EL (cell line): ENCODE data around the gene INPP4A.

Experiments used
- DNase-seq: peaks from one replicate; pipeline ENCODE4 v3.0.0-alpha.2; 2016

Gene INPP4A

DNA sequence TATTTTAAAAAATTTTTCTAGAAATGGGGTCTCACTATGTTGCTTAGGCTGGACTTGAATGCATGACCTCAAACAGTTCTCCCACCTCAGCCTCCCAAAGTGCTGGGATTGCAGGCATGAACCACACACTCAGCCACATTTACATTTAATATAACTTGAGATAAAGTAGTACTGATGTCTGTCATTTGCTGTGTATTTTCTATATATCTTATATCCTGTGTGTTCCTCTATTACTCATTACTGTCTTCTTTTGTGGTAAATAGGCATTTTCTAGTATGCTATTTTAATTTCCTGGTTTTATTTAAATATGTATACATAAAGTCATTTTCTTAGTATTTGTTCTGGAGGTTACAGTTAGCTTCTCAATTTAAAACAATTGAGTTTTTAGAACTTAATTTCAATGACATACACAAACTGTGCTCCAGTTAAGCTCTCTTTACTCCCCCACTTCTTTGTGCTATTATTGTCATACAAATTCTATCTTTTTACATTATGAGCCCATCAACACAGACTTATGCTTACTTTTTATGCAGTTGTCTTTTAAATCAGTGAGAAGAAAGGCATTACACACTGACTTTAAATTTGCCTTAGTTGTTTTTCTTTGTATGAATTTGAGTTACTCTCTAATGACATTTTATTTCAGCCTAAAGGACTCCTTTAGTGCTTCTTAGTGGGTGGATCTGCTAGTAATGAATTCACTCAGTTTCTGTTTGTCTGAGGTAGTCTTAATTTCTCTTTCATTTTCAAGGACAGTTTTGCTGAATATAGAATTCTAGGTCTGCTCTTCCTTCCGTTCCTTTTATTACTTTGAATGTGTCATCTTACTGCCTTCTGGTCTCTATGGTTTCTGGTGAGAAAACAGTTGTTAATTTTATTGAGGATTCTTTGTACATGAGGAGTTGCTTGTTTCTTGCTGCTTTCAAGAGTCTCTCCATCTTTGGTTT lies 6.2 kb upstream of the INPP4A start:
- DNase-seq: no peak

- DNase-seq: no peak
These were observed 2.8 kb upstream of the INPP4A start for GRCh38 chr2:98441706-98442450.

- DNase-seq: no peak
These were observed 2.2 kb upstream of the INPP4A start for GRCh38 chr2:98442488-98442887.

- DNase-seq: peak; percentile 23
These were observed 572 bp downstream of the INPP4A start for GRCh38 chr2:98445177-98445682.

GRCh38 chr2:98445683-98446581 lies 1.3 kb downstream of the INPP4A start:
- peak; percentile 14 for DNase-seq

DNA sequence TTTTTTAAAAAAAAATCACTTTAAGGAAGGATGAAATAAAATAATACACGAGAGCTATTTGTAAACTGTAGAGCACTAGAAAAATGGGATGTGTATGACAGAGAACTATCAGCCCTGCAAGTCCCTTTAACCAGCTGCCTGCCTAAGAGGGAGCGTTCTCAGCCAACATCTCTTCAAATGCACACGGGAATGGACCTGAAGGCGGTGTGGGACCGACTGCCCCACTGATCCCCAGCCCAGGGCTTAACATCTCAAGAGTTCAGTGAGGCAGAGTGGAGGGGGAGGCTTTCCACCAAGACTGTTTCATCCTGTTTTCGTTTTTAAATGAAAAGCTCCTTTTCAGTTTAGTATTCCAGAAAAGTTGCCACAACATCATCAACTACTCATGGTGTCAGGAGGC lies 2.2 kb downstream of the INPP4A start:
- no peak for DNase-seq

DNA sequence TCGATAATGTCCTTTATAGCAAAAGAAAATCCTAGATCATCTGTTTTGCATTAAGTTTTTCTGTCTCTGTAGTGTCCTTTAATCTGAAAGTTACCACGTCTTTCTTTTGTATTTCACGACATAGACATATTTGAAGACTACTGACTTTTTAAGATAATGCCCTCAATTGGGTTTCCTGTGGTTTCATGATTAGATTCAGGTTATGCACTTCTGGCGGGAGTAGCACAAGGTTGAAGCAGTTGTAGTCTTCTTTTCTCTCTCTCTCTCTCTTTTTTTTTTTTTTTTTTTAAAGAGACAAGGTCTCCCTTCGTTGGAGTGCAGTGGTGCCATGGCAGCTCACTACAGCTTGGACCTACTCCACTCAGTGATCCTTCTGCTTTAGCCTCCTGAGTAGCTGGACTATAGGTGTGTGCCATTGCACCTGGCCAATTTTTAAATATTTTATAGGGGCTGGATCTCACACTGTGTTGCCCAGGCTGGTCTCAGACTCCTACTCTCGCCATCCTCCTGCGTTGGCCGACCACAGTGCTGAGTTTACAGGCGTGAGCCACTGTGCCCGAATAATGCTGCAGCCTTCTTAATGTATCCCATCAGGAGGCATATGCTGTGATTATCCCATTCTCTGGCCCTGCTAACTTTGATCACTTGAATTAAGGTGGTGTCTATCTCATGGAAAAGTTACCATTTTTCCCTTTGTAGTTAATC lies 3.9 kb downstream of the INPP4A start:
- no peak for DNase-seq

- DNase-seq: no peak
These were observed 7.9 kb downstream of the INPP4A start for GRCh38 chr2:98452396-98453027.

DNA sequence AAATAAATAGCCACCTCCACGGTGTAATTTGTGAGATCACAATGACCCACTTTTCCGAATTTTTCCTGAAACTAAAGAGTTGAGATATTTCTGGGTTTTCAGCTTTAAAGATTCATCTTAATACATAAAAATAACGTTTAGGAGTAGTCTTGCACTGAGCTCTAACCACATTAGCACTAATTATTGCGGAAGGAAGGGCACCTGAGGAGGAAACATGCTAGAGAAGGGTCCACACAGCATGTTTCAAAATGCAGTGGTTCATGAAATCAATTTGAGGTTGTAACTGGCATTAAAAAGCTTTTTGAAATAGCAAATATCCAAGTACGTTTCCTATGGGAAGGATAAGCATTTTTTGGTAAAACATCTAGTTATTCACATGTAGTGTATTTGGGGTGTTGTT lies 8.4 kb downstream of the INPP4A start:
- DNase-seq: no peak

- no peak for DNase-seq
These were observed 8.9 kb downstream of the INPP4A start for GRCh38 chr2:98453531-98453930.

- no peak for DNase-seq
These were observed 9.4 kb downstream of the INPP4A start for GRCh38 chr2:98454073-98454472.

- DNase-seq: peak; percentile 47
These were observed 10.0 kb downstream of the INPP4A start for GRCh38 chr2:98454500-98455235.

- DNase-seq: peak; percentile 26
These were observed 10.9 kb downstream of the INPP4A start for GRCh38 chr2:98455494-98455976.

GRCh38 chr2:98457045-98457696 lies 12.5 kb downstream of the INPP4A start:
- peak; percentile 83 for DNase-seq

GRCh38 chr2:98458207-98458606 lies 13.5 kb downstream of the INPP4A start:
- no peak for DNase-seq

DNA sequence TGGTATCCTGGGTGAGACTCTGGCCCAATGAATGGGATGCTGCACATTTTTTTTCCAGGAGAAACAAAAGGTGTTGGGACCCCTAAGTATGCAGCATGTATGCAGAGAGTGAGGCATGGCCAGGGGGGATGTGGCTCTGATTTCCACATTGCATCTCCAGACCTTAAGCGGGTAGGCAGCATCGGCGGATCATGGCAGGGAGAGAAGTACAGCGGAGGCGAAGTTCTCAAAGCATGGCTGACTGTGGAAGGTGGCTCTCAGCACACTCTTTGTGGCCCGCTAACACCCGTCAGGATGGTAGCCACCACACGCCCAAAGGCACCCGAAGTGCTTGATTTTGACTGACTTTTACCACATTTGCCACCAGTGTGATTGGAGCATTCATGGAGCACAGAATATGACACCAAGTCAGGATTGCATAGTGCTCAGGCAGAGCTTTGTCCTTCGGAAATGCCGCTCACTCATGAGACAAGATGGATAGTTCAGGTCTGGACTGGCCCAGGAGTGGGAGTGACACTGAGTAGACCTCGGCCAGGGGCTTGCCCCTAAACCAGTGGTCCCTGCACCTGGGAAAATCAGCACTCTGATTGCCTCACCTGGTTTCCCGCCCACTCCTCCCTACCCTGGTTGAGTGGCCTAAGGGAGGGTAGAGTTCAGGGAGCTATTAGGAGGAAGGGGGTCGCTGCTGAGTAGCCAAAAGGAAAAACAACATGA lies 14.2 kb downstream of the INPP4A start:
- DNase-seq: no peak

GRCh38 chr2:98459496-98460175 lies 15.0 kb downstream of the INPP4A start:
- no peak for DNase-seq

DNA sequence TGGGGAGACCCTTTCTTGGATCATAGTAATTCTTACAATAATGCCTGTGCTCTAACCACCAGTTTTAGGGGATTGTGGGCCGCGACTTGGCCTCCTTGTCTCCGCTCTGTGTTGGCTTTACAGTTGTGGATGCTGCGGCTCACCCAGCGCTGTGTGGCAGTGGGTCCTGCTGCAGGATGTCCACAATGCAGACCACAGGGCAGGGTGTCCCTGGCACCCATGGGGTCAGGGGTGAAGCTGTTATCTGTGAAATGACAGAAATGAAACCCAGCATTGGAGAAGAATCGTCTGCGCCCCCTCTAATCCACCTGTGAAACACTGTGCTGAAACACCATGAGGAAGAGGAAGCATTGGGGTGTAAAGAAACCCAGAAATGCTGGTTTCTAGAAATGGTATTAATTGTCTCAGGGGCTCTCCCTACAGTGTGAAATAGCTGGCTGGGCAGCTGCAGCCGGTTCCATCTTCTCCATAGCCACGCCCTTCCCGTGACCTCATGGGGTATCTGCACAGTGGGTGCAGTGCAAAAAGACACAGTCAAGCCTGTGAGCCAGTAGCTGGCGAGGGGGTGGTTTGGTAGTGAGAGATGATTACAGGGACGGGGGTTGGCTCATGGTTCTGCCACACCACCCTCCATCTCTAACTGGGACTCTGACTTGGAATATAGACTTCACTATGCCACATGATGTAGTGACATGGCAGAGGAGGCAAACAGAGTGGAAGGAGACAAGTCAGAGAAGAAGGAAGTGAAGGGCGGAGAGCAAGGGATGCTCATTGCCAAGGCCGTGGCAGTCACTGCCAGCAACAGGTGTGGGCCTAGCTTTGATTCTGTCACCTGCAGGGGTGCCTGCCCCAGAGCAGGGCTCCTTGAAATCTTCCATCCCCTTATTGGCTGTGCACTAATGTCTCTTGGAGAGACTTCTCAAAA lies 16.2 kb downstream of the INPP4A start:
- no peak for DNase-seq
